Fibroblast of mammary gland (primary cell): ENCODE measurements around the gene ARID5B.

Experiments
- DNase-seq: peaks from one replicate; pipeline ENCODE4 v3.0.0-alpha.2; 2010; ENCODE audit warnings: low read depth
- H3K4me3 ChIP-seq: 2 replicates; pipeline ENCODE4 v1.5.1; 2011; ENCODE audit warnings: low read depth, mild to moderate bottlenecking, low read length, moderate library complexity; ENCODE audit not compliant: control insufficient read depth
- TF ChIP-seq, protein P1 (sequence below): conservative IDR thresholded peaks from 2 replicates; pipeline ENCODE4 v1.5.1; 2011; ENCODE audit warnings: low read depth, low read length, inconsistent platforms; ENCODE audit not compliant: control insufficient read depth, insufficient read depth

The ARID5B gene

GRCh38 chr10:62019013-62019684, 117.7 kb downstream of the ARID5B start:
- TF ChIP-seq, protein P1, sequence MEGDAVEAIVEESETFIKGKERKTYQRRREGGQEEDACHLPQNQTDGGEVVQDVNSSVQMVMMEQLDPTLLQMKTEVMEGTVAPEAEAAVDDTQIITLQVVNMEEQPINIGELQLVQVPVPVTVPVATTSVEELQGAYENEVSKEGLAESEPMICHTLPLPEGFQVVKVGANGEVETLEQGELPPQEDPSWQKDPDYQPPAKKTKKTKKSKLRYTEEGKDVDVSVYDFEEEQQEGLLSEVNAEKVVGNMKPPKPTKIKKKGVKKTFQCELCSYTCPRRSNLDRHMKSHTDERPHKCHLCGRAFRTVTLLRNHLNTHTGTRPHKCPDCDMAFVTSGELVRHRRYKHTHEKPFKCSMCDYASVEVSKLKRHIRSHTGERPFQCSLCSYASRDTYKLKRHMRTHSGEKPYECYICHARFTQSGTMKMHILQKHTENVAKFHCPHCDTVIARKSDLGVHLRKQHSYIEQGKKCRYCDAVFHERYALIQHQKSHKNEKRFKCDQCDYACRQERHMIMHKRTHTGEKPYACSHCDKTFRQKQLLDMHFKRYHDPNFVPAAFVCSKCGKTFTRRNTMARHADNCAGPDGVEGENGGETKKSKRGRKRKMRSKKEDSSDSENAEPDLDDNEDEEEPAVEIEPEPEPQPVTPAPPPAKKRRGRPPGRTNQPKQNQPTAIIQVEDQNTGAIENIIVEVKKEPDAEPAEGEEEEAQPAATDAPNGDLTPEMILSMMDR: no peak
- H3K4me3 ChIP-seq: no peak overlapping the region
- peak; percentile 36 for DNase-seq

GRCh38 chr10:62019685-62020359, 118.3 kb downstream of the ARID5B start:
- TF ChIP-seq, protein P1: no peak
- DNase-seq: no peak
- no peak overlapping the region for H3K4me3 ChIP-seq

DNA sequence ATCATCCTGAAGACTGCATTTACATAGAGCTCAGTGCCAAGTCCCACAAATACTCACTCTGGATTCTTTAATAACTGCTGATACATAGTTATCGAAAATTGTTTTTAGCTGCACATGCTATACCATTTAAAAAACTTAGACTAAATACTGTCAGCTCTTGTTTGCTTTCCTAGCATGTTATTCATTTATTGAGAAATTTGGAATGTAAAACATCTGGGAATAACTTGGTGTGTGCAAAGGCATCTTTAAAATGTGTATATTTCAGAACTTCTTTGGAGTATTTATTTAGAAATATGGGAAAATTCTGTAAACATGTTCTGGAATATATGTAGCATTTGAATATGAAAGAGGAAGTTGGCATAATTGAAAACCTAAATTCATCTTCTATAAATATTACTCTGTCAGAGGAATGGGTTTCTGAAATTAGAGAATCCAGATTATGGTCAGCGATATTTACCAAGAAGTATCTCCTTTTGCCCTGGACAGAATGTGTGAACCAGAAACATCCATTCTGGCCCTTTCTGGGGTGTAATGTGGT, 119.7 kb downstream of the ARID5B start:
- TF ChIP-seq, protein P1: no peak
- no peak overlapping the region for H3K4me3 ChIP-seq
- DNase-seq: no peak

DNA sequence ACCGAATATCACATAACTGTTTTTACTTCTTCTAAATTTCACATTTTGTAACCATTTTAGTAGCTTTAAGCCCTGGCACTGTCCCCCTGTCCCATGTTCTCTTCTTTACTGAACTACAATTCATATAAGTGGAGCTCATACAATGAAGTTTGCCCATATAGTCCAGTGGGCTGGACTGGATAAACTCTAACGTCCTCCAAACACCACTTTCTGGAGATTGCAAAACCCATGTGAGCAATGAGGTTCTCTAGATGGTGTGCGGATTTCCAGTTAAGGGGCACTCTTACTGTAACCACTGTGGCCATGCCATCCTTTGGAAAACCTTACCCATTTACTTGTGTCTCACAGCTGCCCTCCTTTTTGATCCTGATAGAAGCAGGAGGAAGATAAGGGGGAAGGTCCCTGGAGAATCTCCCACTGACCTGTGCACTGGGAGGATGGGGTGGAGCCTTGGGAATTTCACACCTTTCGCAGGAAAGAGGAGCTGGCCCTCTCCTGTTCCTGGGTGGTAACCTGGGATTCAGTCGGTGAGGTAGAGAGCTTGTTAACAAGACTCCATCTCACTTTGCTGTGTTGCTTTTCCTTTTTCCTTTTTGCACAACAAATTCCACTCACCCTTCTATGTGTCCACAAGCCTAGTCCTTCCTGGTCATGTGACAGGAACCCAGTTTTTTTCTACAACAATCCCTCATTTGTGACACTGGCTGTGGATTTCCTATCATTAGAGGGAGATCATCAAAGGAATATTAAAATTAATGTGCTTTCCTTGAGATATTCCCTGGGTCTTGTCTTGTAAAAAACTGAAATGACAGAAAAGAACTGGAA, 120.7 kb downstream of the ARID5B start:
- TF ChIP-seq, protein P1: no peak

GRCh38 chr10:62022830-62023229, 121.3 kb downstream of the ARID5B start:
- no peak overlapping the region for H3K4me3 ChIP-seq
- TF ChIP-seq, protein P1: no peak
- DNase-seq: no peak

More for the DNA sequence above, 120.7 kb downstream of the ARID5B start:
- H3K4me3 ChIP-seq: no peak overlapping the region
- no peak for DNase-seq

GRCh38 chr10:62023329-62023728, 121.8 kb downstream of the ARID5B start:
- DNase-seq: no peak
- TF ChIP-seq, protein P1: no peak
- no peak overlapping the region for H3K4me3 ChIP-seq
